IPS-18c (cell line): Measurements from ENCODE around the gene MT1M.
"Not testable (repeated sequence)": the region's sequence is repeated elsewhere in the genome, so short reads cannot be mapped to it uniquely, and the experiment has no call there.

Experiments
- H3K4me3 ChIP-seq: 2 replicates; pipeline ENCODE4 v1.7.0; 2013; ENCODE audit warnings: low read depth, mild to moderate bottlenecking, low read length, moderate library complexity; ENCODE audit not compliant: insufficient read depth
- H3K9me3 ChIP-seq: one replicate; pipeline ENCODE4 v1.6.1; 2013; ENCODE audit warnings: mild to moderate bottlenecking, low read length, moderate library complexity; ENCODE audit not compliant: control insufficient read depth, insufficient read depth

Gene MT1M

DNA sequence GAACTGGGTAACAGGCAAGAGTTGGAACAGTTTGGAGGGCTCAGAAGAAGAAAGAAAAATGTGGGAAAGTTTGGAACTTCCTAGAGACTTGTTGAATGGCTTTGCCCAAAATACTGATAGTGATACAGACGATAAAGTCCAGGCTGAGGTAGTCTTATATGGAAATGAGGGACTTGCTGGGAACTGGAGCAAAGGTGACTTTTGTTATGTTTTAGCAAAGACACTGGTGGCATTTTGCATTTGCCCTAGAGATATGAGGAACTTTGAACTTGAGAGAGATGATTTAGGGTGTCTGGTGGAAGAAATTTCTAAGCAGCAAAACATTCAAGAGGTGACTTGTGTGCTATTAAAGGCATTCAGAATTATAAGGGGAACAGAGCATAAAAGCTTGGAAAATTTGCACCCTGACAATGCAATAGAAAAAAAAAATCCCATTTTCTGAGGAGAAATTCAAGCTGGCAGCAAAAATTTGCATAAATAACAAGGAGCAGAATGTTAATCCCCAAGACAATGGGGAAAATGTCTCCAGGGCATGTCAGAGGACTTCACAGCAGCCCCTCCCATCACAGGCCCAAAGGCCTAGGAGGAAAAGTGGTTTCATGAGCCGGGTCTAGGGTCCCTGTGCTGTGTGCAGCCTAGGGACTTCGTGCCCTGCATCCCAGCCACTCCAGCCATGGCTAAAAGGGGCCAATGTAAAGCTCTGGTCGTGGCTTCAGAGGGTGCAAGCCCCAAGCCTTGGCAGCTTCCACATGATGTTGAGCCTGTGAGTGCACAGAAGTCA lies 10.6 kb upstream of the MT1M start:
- H3K4me3 ChIP-seq, H3K9me3 ChIP-seq: not testable (repeated sequence)

DNA sequence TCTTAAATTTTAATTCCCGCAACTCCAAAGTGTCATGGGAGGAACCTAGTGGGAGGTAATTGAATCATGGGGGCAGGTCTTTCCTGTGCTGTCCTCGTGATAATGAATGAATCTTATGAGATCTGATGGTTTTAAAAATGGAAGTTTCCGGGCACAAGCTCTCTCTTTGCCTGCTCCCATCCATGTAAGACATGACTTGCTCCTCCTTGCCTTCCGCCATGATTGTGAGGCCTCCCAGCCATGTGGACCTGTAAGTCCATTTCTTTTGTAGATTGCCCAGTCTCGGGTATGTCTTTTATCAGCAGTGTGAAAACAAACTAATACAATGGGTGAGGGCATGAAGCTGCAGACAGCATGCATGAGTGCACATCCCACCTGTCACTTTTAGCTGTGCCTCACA lies 9.3 kb upstream of the MT1M start:
- not testable (repeated sequence) for H3K9me3 ChIP-seq, H3K4me3 ChIP-seq

DNA sequence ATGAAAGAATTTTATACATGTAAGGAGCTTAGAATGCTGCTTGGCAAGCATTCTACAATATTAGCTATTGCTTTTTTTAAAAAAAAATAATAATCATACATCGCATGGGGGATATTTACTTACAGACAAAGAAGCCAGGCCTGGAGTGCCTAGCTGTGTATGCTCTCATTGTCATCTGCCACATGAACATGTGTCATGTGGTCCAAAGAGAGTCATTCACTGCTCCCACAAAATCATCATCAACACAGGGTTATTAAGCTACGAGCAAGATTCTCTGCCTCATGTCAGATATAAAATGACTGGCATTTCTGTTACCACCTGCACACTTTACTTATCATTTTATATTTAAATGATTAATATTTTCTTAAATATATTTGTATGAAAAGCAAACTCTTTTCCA lies 8.8 kb upstream of the MT1M start:
- H3K4me3 ChIP-seq, result no peak overlapping the region
- H3K9me3 ChIP-seq, result no peaks in the 10 kb centered on the region

DNA sequence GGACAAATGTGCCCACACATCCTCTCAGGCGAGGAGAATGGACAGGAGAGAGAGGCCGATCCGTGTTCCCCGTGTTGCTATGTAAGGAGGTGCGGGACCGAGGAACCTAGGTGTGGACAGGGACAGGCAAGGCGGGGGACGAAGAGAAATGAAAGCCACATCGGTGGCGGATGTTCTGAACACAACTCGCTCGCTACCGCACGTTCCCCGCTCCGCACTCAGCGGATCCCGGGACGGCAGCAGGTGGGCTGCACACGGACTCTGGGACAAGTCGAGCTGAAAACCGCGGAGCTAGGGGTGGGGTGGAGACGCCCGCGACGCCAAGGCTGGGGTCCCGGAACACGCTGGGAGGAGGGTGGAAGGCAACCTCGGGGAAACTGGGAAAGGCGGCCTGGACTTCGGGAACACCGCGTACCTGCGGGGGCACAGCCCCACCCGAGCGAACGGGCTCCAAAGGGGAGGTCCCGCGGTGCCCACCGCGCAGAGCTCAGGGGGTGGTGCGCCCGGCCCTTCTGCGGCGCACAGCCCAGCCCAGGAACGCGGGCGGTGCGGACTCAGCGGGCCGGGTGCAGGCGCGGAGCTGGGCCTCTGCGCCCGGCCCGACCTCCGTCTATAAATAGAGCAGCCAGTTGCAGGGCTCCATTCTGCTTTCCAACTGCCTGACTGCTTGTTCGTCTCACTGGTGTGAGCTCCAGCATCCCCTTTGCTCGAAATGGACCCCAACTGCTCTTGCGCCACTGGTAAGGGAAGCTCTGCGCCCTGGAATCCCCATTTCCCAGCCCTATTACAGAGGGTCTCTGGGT lies 7.1 kb upstream of the MT1M start, which contains the start of gene MT1E:
Gene MT1E, plus strand, starts transcription at position 642 of the 803 bp plus-strand sequence. Its CDS starts 71 bp downstream, at position 713.
- Histone ChIP-seq H3K9me3 (no peaks in the 10 kb centered on the region), H3K4me3 (peak within 1 kb of the TSS; percentile 64)

DNA sequence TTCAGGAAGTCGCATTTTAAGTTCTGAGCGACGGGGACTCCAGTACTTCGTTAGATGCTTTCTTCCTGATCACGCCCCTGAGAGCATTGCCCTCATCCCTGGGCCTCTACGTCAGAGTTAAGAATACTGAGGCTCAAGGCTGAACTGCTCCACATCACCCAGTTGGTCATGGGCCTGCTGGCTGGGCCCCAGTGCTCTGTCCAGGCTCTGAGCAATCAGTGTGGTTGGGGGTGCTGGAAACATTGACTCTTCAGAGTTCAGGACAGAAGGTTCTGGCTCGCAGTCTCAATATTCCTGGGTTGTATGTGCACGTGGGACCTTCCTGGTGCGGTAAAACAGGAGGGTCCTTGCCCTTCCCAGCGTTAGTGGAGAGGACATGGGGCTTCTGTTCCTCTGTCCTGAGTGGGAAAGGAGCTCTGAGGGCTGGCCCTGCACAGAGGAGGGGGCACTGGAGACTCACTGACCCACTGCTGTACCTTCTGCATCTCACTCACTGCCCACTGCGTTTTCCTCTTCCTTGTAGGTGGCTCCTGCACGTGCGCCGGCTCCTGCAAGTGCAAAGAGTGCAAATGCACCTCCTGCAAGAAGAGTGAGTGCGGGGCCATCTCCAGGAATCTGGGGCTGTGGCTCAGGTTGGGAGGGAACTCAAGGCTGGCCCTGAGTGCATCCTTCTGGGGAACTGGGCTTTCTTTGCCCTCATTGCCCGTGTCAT lies 6.4 kb upstream of the MT1M start:
- Histone ChIP-seq H3K4me3 (peak overlapping the region; percentile 64), H3K9me3 (no peaks in the 10 kb centered on the region)

DNA sequence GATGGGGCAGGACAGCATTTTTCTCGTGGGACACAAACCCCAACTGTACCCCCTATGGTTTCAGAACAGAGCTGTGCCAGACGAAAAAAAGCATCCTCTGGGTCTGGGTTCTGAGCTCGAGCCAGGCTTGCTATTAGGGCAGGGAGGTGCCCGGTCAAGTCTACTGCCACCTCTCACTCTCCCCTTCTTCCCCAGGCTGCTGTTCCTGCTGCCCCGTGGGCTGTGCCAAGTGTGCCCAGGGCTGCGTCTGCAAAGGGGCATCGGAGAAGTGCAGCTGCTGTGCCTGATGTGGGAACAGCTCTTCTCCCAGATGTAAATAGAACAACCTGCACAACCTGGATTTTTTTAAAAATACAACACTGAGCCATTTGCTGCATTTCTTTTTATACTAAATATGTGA lies 5.8 kb upstream of the MT1M start:
- Histone ChIP-seq H3K9me3 (no peaks in the 10 kb centered on the region), H3K4me3 (no peak overlapping the region)

DNA sequence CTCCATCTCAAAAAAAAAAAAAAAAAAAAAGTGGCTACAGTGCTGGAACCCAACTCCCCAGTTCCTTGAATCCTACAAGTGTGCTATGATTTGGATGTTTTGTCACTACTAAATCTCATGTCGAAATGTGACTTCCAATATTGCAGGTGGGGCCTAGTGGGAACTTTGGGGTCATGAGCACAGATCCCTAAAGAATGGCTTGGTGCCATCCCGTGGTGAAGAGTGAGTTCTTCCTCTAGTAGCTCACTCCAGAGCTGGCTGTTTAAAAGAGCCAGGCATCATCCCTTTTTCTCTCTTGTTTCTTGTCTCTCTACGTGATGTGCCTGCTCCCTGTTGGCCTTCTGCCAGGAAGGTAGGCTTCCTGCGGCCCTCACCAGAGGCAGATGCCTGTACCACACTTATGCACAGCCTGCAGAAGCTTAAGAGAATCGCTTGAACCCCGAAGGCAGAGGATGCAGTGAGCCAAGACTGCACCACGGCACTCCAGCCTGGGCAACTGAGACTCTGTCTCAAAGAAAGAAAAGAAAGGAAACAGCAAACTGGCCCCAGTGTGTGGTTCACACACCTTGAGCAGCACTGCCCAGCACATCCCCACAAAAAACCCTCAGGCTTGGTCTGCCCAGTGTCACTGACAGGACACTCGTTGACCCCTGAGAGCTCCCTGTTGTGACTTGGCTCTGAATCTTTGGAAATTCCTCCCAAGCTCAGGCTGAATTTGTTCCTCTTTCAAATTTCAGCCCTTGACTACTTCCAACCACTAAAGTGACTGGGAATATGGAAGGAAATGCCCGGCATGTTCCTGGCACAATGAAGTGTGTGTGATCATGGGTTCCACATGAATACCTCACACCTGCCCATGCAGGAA lies 3.7 kb upstream of the MT1M start:
- Histone ChIP-seq H3K4me3 (no peak overlapping the region), H3K9me3 (no peaks in the 10 kb centered on the region)

DNA sequence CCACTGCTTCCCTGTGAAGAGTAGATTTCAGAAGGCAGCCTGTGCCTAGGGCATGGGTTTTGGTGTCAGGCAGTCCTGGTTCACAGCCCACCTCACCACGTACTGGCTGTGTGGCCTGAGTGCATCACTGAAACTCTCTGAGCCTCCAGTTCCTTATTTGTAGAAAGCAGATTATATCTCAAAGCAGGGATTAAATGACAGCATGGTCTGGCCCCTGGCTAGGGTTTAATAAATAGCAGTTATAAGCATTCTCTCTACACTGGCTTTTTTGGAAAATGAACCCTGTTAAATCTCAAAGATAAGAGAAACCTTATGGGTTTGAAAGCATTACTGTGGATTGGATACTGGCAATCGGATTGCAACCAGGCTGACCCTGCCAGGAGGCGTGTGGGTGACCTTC lies 2.9 kb upstream of the MT1M start:
- no peaks in the 10 kb centered on the region for H3K9me3 ChIP-seq

DNA sequence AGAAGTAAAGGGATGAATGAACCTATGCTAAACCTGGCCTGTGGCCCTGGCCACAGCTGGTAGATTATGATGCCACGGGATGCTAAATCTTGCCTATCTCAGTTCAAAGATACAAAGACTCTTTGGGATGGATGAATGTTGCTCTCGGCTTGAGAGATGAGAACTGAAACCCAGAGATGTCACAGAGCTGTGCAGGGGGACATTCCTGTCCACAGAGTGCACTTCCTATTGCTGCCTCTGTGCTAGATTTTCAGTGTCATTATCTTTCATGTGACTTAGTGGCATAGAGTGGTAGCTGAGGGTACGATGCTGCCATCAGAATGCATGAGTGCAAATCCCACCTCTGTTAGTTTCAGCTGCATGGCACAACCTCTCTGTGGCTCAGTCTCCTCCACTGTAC lies 2.3 kb upstream of the MT1M start:
- Histone ChIP-seq H3K9me3 (no peaks in the 10 kb centered on the region), H3K4me3 (no peak overlapping the region)

More for the DNA sequence above, 2.9 kb upstream of the MT1M start:
- H3K4me3 ChIP-seq, result no peak overlapping the region

DNA sequence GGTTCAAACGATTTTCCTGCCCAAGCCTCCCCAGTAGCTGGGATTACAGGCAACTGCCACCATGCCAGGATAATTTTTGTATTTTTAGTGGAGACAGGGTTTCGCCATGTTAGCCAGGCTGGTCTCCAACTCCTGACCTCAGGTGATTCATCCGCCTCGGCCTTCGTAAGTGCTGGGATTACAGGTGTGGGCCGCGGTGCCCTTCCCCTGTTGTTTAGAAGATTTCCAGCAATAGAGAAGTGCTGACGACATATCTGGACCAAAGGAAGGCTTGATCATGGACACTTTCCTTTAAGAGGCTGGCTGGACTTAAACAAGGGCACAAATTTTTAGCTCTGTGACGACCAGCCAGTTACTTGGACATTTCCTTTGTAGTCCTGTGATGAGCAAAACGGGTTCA lies 1.3 kb upstream of the MT1M start:
- H3K4me3 ChIP-seq, result no peak overlapping the region
- no peaks in the 10 kb centered on the region for H3K9me3 ChIP-seq

DNA sequence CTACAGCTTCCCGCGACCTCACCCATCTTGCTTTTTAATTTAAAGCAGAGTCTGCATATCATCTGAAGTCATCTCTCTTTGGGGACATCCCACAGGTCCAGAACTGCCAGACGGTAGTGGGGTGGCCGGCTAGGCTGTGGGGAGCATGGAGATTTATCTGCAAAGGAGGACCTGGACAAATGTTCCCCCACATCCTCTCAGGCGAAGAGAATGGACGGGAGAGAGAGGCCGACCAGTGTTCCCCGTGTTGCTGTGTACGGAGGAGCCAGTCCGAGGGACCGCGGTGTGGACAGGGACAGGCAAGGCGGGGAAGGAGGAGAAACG lies 665 bp upstream of the MT1M start:
- H3K4me3 ChIP-seq, result peak overlapping the region; percentile 38

DNA sequence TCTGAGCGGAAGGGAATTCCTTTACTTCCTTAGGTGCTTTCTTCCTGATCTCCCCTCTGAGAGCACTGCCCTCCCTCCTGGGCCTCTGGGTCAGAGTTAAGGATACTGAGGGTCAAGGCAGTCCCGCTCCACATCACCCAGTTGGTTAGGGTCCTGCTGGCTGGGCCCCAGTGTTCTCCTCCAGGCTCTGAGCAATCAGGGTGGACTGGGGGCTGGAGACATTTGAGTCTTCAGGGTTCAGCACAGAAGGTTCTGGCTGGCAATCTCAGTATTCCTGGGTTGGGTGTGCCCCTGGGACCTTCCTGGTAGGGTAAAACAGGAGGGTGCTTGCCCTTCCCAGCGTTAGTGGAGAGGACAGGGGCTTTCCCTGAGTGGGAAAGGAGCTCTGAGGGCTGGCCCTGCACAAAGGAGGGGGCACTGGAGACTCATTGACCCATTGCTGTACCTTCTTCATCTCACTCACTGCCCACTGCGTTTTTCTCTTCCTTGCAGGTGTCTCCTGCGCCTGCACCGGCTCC lies 448 bp downstream of the MT1M start:
- peak overlapping the region; percentile 38; the same call in 1 of the 2 replicates for H3K4me3 ChIP-seq
- H3K9me3 ChIP-seq, result no peaks in the 10 kb centered on the region

More for the DNA sequence above, 665 bp upstream of the MT1M start:
- no peaks in the 10 kb centered on the region for H3K9me3 ChIP-seq

DNA sequence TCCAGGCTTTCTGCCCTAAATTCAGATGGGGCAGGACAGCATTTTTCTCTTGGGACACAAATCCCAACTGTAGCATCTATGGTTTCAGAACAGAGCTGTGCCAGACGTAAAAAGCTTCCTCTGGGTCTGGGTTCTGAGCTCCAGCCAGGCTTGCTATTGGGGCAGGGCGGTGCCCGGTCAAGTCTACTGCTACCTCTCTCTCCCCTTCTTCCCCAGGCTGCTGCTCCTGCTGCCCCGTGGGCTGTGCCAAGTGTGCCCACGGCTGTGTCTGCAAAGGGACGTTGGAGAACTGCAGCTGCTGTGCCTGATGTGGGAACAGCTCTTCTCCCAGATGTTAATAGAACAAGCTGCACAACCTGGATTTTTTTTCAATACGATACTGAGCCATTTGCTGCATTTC lies 1.1 kb downstream of the MT1M start:
- no peak overlapping the region for H3K4me3 ChIP-seq
- H3K9me3 ChIP-seq, result no peaks in the 10 kb centered on the region

DNA sequence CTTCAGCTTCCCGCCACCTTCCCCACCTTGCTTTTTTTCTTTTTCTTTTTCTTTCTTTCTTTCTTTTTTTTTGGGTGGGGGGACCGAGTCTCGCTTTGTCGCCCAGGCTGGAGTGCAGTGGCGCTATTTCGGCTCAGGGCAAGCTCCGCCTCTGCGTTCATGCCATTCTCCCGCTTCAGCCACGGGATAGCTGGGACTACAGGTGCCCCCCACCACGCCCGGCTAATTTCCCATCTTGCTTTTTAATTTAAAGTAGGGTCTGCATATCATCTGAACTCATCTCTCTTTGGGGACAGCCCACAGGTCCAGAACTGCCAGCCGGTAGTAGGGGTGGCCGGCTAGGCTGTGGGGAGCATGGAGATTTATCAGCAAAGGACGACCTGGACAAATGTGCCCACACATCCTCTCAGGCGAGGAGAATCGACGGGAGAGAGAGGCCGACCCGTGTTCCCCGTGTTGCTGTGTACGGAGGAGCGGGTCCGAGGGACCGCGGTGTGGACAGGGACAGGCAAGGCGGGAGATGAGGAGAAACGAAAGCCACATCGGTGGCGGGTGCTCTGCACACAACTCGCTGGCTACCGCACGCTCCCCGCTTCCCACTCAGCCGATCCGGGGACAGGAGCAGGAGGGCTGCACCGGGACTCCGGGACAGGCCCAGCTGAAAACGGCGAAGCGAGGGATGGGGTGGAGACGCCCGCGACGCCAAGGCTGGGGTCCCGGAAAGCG lies 2.4 kb downstream of the MT1M start:
- no peaks in the 10 kb centered on the region for H3K9me3 ChIP-seq
- peak overlapping the region; percentile 11; the same call in 1 of the 2 replicates for H3K4me3 ChIP-seq

DNA sequence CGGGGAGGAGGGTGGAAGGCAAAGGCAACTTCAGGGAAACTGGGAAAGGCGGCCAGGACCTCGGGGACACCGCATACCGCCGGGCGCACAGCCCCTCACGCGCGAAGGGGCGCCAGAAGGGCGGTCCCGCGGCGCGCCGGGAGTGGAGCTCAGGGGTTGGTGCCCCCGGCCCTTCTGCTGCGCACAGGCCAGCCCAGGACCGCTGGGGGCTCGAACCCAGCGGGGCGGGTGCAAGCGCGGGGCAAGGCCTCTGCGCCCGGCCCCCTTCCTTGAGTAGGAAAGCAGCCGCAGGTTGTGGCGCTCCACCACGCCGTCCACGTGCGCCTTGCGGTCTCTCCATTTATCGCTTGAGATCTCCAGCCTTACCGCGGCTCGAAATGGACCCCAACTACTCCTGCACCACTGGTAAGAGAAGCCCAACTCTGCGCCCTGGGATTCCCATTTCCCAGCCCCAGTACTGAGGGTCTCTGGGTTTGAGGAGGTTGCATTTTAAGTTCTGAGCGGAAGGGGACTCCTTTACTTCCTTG lies 3.0 kb downstream of the MT1M start:
- no peaks in the 10 kb centered on the region for H3K9me3 ChIP-seq
- H3K4me3 ChIP-seq, result peak overlapping the region; percentile 11; the same call in 1 of the 2 replicates
